Stimulated activated CD4-positive, alpha-beta T cell treated with anti-CD3 and anti-CD28 coated beads, Interleukin-4, amount 100 ng/mL, for 48 hours (primary cell): ENCODE data around the gene PDZRN4.
"Not testable (repeated sequence)": the region's sequence is repeated elsewhere in the genome, so short reads cannot be mapped to it uniquely, and the experiment has no call there.

Experiments
- DNase-seq, 2 donors: peaks; one replicate each; pipeline ENCODE4 v3.0.0-alpha.2; 2020; ENCODE audit warnings: low read depth in 2 of 2

PDZRN4 gene

GRCh38 chr12:41509271-41510055 lies 321.3 kb downstream of the PDZRN4 start:
- no peak for DNase-seq

- no peak for DNase-seq
Measured at GRCh38 chr12:41510470-41510869, 322.4 kb downstream of the PDZRN4 start.

- no peak for DNase-seq
Measured at GRCh38 chr12:41511247-41511646, 323.1 kb downstream of the PDZRN4 start.

GRCh38 chr12:41512497-41512896 lies 324.4 kb downstream of the PDZRN4 start:
- DNase-seq = no peak

- DNase-seq = no peak
Measured at GRCh38 chr12:41514021-41514777, 326.1 kb downstream of the PDZRN4 start.

- no peak for DNase-seq
Measured at GRCh38 chr12:41514907-41515306, 326.8 kb downstream of the PDZRN4 start.

GRCh38 chr12:41515953-41516352 lies 327.8 kb downstream of the PDZRN4 start:
- DNase-seq = no peak

- no peak for DNase-seq
Measured at GRCh38 chr12:41520869-41521268, 332.7 kb downstream of the PDZRN4 start.

- DNase-seq = no peak
Measured at GRCh38 chr12:41521872-41522379, 333.8 kb downstream of the PDZRN4 start.

GRCh38 chr12:41527062-41527461 lies 338.9 kb downstream of the PDZRN4 start:
- no peak for DNase-seq

- DNase-seq = no peak
Measured at GRCh38 chr12:41527534-41528116, 339.5 kb downstream of the PDZRN4 start.

GRCh38 chr12:41528874-41529273 lies 340.8 kb downstream of the PDZRN4 start:
- DNase-seq = no peak

GRCh38 chr12:41530441-41530840 lies 342.3 kb downstream of the PDZRN4 start:
- DNase-seq = no peak

GRCh38 chr12:41531147-41531829 lies 343.2 kb downstream of the PDZRN4 start:
- DNase-seq = no peak

- DNase-seq = no peak
Measured at GRCh38 chr12:41532072-41532471, 344.0 kb downstream of the PDZRN4 start.

- DNase-seq = no peak
Measured at GRCh38 chr12:41536813-41537490, 348.8 kb downstream of the PDZRN4 start.

- no peak for DNase-seq
Measured at GRCh38 chr12:41537522-41537921, 349.4 kb downstream of the PDZRN4 start.

- no peak for DNase-seq
Measured at GRCh38 chr12:41545761-41546160, 357.6 kb downstream of the PDZRN4 start.

GRCh38 chr12:41547071-41547470 lies 359.0 kb downstream of the PDZRN4 start:
- not testable (repeated sequence) for DNase-seq

- no peak for DNase-seq
Measured at GRCh38 chr12:41548926-41549325, 360.8 kb downstream of the PDZRN4 start.

GRCh38 chr12:41552588-41552987 lies 364.5 kb downstream of the PDZRN4 start:
- no peak for DNase-seq
